22Rv1 (cell line): ENCODE measurements around the gene TTBK1.
A peak's percentile ranks its signal among the peaks of the same experiment; 100 is the strongest.

Experiments used
- H3K27ac ChIP-seq: fragments of 450-650 bp; 2 replicates; pipeline ENCODE4 v1.5.1; 2017
- ZFX ChIP-seq: fragments of 450-650 bp; IDR thresholded peaks from 2 replicates; pipeline ENCODE4 v1.6.1; 2017; ENCODE audit warnings: antibody characterized with exemption, borderline replicate concordance
- TF ChIP-seq, protein P1 (sequence below): fragments of 450-650 bp; IDR thresholded peaks from 2 replicates; pipeline ENCODE4 v1.5.1; 2017; ENCODE audit warnings: mild to moderate bottlenecking

The TTBK1 gene

GRCh38 chr6:43303751-43304331 lies 60.6 kb downstream of the TTBK1 start:
- no peak for TF ChIP-seq ZFX
- no peak overlapping the region for H3K27ac ChIP-seq

GRCh38 chr6:43304361-43304760 lies 61.1 kb downstream of the TTBK1 start:
- H3K27ac ChIP-seq, result no peak overlapping the region
- TF ChIP-seq ZFX, result no peak
- TF ChIP-seq, protein P1, sequence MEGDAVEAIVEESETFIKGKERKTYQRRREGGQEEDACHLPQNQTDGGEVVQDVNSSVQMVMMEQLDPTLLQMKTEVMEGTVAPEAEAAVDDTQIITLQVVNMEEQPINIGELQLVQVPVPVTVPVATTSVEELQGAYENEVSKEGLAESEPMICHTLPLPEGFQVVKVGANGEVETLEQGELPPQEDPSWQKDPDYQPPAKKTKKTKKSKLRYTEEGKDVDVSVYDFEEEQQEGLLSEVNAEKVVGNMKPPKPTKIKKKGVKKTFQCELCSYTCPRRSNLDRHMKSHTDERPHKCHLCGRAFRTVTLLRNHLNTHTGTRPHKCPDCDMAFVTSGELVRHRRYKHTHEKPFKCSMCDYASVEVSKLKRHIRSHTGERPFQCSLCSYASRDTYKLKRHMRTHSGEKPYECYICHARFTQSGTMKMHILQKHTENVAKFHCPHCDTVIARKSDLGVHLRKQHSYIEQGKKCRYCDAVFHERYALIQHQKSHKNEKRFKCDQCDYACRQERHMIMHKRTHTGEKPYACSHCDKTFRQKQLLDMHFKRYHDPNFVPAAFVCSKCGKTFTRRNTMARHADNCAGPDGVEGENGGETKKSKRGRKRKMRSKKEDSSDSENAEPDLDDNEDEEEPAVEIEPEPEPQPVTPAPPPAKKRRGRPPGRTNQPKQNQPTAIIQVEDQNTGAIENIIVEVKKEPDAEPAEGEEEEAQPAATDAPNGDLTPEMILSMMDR, result no peak

DNA sequence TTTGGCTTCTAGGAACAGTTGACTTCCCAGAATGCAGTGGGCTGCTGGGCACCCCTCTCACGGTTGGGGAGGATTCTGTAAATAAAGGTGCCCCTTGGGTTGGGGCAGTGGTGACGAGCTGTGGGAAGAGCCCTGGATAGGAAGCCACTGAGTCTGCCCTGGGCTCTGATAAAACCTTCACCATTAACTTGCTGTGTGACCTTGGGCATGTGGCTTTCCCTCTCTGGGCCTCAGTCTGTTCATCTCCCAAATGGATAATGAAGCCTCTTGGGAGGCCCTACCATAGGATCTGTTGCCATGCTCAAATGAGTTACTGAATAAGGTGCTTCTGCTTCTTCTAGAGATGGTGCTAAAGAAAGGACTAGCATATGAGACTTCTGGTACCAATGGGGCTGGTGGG lies 61.6 kb downstream of the TTBK1 start:
- no peak for TF ChIP-seq ZFX
- TF ChIP-seq, protein P1, result no peak
- H3K27ac ChIP-seq, result no peak overlapping the region

GRCh38 chr6:43306086-43306485 lies 62.8 kb downstream of the TTBK1 start:
- no peak for TF ChIP-seq ZFX
- TF ChIP-seq, protein P1, result no peak

GRCh38 chr6:43307451-43308100 lies 64.3 kb downstream of the TTBK1 start:
- TF ChIP-seq, protein P1, result no peak
- TF ChIP-seq ZFX, result no peak
- H3K27ac ChIP-seq, result no peak overlapping the region

More at GRCh38 chr6:43306086-43306485, 62.8 kb downstream of the TTBK1 start:
- no peak overlapping the region for H3K27ac ChIP-seq

- TF ChIP-seq, protein P1, result peak; percentile 27; the same call in 1 of the 2 replicates
- no peak for TF ChIP-seq ZFX
- no peak within 1 kb of the TSS for H3K27ac ChIP-seq
Measured at GRCh38 chr6:43308101-43308989, 65.1 kb downstream of the TTBK1 start, which contains the start of gene CRIP3. Gene CRIP3, minus strand, starts transcription at chr6:43308826. Its CDS starts 34 bp downstream, at chr6:43308792.

DNA sequence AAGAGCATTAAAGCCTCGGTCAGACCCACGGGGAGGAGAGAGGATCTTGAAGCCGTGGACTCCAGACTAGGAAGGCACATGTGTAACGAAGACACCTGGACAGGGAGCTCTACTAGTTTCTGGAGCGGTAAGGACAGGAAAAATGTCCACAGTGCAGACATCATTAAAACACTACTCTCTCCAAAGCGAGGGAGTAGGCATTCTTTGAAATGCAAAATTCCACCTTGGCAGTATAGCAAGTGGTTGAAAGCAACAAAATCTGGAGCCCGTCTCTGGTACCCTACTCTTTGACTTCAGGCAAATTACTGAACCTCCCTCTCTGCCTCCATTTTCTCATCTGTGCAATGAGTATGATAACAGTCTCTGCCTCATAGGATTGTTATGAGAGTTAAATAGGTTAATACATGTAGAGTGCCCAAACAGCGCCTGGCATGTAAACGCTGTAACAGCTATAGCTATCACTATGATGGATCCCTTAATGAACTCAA lies 65.8 kb downstream of the TTBK1 start:
- no peak for TF ChIP-seq ZFX
- no peak overlapping the region for H3K27ac ChIP-seq
